ELR (cell line): ENCODE measurements around the gene FGB.
A peak's percentile ranks its signal among the peaks of the same experiment; 100 is the strongest.

Source experiments
- DNase-seq: peaks from one replicate; pipeline ENCODE4 v3.0.0-alpha.2; 2015; ENCODE audit warnings: low read depth

The FGB gene

DNA sequence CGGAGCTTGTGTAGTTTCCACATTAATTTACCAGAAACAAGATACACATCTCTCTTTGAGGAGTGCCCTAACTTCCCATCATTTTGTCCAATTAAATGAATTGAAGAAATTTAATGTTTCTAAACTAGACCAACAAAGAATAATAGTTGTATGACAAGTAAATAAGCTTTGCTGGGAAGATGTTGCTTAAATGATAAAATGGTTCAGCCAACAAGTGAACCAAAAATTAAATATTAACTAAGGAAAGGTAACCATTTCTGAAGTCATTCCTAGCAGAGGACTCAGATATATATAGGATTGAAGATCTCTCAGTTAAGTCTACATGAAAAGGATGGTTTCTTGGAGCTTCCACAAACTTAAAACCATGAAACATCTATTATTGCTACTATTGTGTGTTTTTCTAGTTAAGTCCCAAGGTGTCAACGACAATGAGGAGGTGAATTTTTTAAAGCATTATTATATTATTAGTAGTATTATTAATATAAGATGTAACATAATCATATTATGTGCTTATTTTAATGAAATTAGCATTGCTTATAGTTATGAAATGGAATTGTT lies at the start of gene FGB:
TSS of gene FGB (plus strand) at position 315 of the 558 bp plus-strand sequence. CDS start at position 323, 8 bp downstream.
- DNase-seq: no peak

DNA sequence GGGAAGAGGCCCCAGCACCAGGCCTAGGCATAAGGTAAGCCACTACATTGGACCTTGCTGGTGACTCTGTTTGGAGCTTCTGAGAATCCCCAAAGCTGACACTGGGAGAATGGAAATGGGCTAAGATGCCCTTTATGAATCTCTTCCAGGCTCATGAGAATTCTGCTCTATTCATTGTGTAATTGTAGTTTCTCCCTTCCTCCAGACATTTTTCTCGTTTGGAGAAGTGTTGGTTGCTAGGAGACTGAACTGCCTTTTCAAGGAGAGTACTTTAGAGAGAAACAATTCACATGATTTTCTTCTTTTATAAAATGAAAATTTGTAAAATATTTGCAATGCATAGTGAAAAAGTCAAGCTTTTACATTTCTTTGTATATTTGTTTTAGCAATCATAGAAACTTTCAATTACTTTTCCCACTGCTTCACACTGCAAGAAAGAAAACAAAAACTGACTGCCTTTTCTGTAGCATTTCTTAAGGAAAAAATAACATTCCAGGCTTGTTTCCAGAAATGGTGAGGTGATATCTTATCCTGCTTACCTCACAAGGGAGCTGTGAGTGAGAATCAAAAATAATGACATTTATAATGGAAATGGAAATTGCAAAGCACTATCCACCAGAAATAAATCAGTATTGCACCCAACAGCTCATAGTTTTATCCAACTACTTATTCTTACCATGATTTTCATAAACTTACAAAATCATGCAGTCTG lies 46.3 kb upstream of the FGB start:
- DNase-seq: no peak

DNA sequence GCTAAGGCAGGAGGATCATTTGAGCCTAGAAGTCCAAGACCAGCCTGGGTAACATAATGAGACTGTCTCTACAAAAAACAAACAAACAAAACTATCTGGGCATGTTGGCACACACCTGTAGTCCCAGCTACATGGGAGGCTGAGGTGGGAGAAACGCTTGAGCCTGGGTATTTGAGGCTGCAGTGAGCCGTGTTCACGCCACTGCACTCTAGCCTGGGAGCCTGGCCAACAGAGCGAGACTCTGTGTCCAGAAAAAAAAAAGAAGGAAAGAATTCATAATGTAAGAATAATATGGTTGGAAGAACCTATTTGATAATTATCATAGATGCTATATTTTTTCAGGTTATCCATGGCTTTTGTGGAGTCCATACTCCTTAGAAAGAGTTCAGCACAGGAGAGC lies 45.2 kb upstream of the FGB start:
- DNase-seq: no peak

DNA sequence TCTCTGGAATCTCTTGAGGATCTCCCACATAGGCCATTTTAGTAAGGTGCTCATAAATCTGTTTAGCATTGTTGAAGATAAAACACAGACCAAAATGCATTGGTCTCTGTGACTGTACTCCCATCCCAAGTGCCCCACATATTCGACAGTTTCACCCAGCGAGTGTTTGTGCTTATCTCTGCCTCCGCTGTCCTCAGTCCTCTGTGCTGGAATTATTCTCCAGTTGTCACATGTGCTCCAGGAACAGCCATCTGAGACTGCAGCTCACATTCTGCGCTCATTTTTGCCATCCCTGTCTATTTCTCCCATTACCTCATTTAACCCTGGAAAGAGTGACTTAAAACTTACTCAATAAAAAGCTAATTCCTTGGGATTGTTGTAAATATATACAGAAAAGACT lies 43.6 kb upstream of the FGB start:
- no peak for DNase-seq

DNA sequence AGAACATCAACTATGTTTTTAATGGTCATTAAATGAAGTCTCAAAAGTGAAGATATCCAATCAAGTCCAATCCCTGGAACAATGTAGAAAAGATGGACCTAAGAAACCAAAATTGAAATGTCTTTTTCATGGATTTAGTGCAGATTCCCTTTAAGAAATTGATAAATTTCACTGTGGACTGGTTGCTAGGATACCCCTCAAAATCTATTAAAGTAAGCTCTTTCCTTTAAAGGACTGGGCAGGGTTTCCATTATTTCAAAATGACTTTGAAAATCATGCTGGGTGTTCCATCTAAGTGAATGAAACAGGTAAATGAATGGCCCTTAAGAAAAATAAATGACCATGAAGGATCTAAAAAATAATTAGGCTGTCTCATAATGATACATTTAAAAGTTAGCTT lies 41.2 kb upstream of the FGB start:
- DNase-seq: no peak

DNA sequence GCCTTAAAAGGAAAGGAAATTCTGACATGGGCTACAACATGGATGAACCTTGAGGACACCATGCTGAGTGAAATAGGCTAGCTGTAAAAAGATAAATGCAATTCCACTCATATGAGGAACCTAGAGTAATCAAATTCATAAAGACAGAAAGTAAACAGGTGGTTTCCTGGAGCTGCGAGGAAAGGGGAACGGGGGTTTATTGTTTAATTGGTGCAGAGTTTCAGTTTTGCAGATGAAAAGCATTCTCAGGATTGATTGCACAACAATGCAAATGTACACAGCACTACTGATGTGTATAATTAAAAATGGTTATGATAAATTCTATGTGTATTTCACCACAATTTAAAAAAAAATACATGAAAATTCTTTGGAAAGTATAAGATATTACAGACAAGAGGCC lies 36.7 kb upstream of the FGB start:
- DNase-seq: no peak

DNA sequence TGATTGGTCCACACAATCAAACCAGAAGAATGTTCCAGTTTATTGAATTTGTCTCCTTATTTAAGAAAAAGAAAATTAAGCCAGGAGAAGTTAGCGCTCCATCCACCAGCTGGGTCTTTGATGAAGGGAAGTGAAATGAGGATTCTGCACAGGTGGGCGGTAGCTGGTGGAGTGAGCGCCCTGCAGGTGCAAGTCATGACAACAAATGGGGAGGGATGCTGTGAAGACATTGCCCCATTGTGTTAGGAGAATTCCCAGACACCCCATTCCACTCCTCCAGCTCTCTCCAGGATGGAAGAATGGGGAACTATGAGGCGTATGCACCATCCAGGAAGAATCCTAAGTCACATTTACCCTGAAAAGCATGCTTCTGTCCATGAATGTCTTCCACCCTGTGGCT lies 35.5 kb upstream of the FGB start:
- DNase-seq: no peak

DNA sequence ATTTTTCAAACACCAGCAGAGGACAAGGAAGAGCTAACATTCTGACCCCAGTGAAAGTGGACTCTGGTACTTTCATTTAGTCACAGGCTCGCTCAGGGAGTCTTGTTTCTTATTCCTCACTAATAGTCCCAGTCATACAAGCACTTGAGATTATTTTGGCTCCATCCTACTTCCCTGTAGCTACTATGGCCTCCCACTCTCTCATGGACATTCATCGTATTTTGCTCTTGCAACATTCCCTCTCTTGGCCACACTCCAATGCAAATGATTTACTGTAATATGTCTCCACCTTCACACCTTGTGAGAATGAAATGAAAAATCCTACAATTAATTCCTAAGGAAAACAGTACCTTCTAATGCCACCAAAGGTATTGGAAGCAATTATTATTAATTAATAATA lies 33.9 kb upstream of the FGB start:
- no peak for DNase-seq

DNA sequence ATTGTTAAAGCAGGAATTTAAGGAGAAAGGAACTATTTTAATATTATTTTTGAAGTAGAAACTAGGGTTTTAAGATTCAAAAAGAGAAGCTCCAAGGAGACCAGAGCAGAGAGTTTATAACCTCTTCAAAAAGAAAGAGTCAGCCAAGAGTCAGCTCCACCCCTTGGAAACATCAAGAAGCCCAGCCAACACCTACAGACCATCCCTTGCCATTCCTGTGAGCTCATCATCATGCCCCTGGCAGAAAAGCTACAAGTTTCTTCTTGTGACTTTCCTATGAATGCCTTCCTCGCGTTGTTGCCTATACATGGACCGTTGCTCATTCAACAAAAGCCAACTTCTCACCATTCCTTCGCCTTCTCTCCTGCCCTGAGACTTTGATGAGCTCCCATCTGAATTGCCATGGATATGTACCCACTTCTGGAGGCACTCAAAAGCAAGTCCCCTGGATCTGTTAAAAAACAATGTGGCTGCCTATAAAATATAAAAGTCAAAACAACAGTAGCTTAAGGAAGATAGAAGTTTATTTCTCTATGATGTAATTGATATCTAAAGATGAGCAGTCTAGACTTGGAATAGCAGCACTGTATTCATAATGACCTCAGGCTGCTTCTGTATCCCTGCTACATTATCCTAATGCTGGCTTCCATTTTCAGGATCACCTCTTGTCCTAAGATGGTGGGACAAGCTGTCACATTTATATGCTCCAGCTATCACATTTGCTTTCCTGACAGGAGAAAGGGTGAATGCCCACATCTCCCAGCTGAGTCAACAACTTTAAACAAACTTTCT lies 32.9 kb upstream of the FGB start:
- DNase-seq: no peak

DNA sequence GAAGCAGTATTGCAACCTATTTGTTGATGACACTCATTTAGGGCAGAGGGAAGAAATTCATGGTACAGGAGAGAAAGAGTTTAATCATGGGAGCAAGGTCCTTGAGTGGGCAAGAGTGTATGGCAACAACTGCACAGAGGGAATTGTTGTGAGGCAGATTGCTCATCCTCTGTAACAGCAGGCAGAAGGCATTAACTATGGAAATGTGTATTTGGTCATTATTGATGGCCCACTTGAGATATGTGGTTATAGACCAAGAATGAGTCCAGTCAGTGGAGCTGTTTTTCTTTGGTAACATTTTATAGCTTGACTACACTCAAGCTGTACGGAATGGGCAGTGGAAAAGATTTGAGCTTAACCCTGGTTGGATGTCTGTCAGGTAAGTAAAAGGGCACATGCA lies 28.5 kb upstream of the FGB start:
- no peak for DNase-seq

DNA sequence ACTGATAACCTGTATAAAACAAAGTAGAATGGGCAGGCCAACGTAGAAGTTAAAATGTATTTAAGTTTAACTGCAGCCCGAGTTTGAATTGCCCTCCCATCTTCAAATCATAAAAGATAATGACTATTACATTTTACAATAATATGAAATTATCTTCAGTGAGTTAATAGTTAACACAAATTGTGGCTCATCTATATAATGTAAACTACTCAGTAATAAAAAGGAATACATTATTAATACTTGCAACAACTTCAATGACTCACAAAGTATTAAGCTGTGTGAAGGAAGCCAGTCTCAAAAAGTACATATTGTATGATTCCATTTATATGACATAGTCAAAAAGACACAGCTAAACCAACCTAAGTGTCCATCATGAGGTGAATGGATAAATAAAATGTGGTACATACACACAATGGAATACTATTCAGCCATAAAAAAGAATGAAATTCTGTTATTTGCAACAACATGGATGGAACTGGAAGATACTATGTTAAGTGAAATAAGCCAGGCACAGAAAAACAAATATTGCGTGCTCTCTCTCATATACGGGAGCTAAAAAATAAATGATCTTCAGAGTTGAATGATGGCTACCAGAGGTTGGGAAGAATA lies 20.4 kb upstream of the FGB start:
- no peak for DNase-seq

DNA sequence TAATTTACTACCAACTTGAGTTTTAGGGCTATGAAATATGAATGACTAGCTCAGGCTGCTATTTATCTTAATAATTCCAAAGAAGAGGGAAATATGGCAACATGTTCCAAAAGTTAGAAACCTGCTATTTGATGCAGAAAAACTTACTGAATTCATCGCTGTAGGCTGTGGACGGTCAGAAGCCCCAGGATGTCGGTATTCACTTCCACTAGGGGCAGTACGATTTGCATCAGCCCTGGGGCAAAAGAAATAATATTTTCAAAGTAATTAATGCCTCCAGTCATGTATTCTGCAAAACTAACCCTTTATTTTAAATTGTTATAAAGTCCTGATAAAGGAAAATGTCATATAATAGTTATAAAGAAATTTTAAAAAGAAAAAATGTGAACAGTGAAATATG lies 17.1 kb upstream of the FGB start:
- DNase-seq: no peak

DNA sequence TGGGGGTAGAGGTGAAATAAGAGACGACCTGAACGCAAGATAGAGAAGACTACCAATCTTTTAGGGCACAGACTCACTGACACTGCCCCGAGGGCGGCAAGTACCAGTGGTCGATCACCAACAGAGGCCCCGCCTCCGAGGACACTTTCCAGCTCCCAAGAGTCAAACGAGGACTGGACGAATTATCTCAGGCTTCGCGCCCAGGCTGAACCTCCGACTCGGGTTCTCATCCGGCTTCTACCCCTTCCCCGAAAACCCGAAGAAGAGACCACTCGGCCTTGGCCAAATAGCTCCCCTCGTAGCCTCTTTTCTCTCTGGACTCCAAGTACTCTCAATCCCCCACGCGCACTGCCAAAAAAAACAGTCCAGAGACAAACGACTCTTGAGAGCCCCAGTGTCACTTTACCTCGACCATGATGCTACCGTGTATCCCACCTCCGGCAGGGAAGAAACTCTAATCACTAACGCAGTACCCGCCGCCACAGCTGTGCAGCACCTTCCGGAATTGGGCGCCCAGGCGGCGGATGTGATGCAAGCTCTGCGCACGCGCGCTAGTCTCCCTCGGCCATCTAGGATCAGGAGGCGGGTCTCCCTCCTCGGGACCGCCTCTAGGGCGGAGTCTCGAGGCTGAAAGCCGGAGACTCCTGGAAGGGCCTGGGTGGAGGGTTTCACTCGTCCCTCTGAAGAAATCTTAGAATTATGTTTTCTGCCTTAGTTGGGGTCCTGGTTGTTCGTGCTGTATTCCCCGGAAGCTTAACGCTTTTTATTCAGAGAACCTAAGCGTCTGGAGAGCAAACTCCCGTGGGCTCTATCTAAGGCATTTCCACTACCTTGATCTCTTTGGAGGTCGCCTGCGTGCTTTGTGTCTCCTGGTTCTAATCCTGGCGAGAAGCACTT lies 12.7 kb upstream of the FGB start, which contains the start of gene PLRG1:
TSS of gene PLRG1 (minus strand) at position 507 of the 897 bp plus-strand sequence. CDS start at position 415, 92 bp downstream.
- peak; percentile 94 for DNase-seq

DNA sequence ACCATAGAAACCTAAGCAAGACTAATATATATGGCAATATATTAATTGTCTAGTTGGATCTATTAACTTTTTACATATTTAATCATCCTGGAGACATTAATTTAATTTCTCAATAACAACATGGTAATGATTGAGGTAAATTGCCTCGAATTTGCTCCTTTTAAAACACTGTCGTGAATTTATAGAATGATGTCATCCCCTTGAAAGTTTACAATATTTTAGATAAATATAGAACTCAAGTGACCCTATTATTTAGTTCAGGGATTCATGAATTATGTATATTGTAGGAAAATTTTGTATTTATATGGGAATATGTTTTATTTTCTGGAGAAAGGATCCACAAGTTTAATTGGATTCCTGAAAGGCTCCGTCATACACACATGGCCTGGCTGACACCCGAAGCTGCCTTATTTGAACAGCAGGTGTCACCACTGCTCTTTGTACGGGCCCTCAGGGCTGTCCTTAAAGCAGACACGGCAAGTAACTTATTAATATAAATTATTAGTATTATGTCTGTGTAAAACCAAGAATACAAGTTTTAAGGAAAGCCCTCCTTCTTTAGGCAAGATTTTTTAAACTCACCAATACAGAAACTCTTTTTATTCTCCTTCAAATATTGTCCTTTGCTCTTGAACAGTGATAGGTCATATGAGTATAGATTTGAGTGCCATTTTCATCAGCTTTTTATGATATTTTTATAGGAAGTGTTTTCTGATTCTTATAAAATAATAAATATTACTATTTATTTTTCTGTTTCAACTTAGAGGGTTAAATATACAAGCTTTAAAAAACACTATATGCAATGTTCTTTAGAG lies 10.7 kb upstream of the FGB start:
- peak; percentile 77 for DNase-seq

DNA sequence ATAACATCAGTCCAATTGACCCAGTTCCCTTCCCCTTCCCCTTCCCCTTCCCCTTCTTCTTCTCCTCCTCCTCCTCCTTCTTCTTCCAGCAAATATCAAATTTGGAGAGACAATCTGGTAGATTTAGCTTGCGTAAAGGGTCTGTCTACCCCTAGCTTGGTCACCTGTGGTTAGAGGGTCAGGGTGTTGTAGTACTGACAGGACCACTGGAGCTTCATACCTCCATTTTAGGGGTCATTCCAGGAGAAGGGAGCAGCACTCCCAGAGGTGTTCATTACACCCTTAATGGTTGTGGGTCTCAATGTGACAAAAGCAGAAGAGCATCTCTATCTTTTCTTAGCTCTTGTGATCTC lies 3.7 kb upstream of the FGB start:
- DNase-seq: no peak

DNA sequence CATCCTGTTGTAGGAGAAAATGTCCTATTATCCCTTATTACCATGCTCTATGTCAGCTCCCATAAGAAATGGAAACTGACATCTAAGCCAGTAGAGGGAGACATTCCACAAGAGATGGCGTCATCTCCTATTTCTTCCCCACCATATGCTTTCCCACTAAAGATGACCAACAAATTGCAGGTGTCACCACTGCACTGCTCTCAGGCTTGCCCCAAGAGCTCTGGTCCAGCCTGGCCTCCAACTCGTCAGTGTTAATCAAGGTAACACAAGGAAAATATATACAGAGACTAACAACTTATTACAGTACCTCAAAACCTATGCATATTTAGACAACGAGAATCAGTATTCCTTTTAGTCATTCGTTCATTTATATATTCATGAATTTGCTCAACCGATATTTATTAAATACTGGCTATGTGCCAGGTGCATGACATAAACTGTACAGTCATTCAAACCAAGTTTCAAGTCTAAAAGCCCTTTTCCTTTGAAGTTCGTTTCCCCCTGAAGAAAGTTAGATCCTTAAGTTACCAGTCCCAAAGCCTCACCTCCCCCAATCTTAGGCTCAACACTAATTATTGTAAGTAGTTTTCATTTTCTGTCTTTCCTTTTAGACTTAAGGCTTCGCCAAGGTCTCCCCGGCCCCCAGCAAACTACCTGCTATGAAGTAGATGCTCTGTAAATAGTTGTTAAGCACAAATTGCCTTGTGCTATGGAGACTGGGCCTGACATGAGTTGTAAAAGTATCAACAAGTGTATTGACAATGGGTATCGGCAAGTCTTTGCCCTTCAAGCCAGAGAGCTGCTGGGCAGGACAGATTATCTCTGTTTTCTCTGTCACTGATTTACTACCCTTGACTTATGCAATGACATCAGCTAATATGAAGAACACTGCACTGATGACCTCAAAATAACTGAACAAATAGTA lies 3.1 kb upstream of the FGB start:
- peak; percentile 67 for DNase-seq

DNA sequence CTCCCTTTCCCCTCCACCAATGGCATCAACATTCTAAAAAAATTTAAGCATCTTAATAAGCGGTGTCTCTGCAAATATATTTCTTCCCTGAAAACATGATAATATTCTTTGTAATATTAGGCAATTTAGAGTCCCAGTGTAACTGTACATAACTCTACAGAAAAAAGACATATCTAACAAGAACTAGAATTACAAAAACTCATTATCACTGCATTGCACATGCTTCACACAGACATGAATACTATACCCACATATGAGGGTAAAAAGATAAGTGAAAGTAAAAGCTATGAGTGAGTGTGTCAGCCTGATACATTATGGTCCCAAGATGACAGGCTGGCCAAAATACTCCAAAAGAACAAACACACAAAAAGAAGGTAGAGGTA lies 2.4 kb upstream of the FGB start:
- no peak for DNase-seq

DNA sequence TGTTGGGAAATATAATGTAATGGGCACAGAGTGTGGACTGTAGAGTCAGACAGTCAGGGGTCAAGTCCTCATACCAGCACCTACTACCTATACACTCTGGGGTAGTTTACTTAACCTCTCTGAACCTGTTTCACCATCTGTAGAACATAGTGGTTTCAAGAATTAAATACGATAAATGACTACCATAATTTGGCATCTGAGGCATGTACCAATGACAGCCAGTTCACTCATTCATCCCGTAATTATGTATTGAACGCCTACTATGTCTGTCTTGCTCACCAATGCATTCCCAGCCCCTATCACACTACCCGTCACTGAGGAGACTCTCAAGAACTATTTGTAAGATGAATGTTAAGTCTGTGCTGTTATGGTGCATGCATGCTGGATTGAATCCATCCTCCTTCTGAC lies 2.0 kb upstream of the FGB start:
- DNase-seq: peak; percentile 72

DNA sequence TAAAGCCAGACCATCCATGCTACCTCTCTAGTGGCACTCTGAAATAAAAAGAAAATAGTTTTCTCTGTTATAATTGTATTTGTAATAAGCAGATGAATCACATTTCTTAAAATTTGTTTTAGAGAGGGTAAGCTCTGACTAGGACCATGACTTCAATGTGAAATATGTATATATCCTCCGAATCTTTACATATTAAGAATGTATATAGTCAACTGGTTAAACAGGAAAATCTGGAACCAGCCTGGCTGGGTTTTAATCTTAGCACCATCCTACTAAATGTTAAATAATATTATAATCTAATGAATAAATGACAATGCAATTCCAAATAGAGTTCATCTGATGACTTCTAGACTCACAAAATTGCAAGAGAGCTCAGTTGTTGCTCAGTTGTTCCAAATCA lies 1.5 kb downstream of the FGB start:
- DNase-seq: no peak

DNA sequence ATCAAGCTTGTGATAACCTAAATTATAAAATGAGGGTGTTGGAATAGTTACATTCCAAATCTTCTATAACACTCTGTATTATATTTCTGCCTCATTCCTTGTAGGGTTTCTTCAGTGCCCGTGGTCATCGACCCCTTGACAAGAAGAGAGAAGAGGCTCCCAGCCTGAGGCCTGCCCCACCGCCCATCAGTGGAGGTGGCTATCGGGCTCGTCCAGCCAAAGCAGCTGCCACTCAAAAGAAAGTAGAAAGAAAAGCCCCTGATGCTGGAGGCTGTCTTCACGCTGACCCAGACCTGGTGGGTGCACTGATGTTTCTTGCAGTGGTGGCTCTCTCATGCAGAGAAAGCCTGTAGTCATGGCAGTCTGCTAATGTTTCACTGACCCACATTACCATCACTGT lies 2.9 kb downstream of the FGB start:
- no peak for DNase-seq
